ENCODE results near the gene LTB.

GRCh38 chr6:31627690-31628287 is 45.6 kb upstream of the LTB start:
- TF ChIP-seq CSRNP3 (CRISPR knock-in tag; IDR thresholded peaks at IDR 0.05): no peak
- TF ChIP-seq ZNF8 (CRISPR knock-in tag; IDR thresholded peaks at IDR 0.05): no peak
- TF ChIP-seq, protein P1, sequence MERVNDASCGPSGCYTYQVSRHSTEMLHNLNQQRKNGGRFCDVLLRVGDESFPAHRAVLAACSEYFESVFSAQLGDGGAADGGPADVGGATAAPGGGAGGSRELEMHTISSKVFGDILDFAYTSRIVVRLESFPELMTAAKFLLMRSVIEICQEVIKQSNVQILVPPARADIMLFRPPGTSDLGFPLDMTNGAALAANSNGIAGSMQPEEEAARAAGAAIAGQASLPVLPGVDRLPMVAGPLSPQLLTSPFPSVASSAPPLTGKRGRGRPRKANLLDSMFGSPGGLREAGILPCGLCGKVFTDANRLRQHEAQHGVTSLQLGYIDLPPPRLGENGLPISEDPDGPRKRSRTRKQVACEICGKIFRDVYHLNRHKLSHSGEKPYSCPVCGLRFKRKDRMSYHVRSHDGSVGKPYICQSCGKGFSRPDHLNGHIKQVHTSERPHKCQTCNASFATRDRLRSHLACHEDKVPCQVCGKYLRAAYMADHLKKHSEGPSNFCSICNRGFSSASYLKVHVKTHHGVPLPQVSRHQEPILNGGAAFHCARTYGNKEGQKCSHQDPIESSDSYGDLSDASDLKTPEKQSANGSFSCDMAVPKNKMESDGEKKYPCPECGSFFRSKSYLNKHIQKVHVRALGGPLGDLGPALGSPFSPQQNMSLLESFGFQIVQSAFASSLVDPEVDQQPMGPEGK (CRISPR knock-in tag; IDR thresholded peaks at IDR 0.05; ENCODE audit: borderline replicate concordance): no peak
- TF ChIP-seq ZFP30 (CRISPR knock-in tag; IDR thresholded peaks at IDR 0.05): no peak
- TF ChIP-seq CSDC2 (CRISPR knock-in tag; IDR thresholded peaks at IDR 0.05): no peak
- TF ChIP-seq RARB (CRISPR knock-in tag; IDR thresholded peaks at IDR 0.05): no peak
- no peak for TF ChIP-seq POU6F1 (CRISPR knock-in tag; IDR thresholded peaks at IDR 0.05; ENCODE audit: borderline replicate concordance, low read depth)
- TF ChIP-seq TOX (CRISPR knock-in tag; IDR thresholded peaks at IDR 0.05; ENCODE audit: borderline replicate concordance): no peak
- no peak for TF ChIP-seq CREB5 (CRISPR knock-in tag; IDR thresholded peaks at IDR 0.05; ENCODE audit: low read depth)
- TF ChIP-seq TCF4 (CRISPR knock-in tag; IDR thresholded peaks at IDR 0.05; ENCODE audit: borderline replicate concordance): no peak
- no peak for TF ChIP-seq ZNF565 (CRISPR knock-in tag; conservative IDR thresholded peaks at IDR 0.05; ENCODE audit: low read depth)
- no peak for TF ChIP-seq ESRRG (CRISPR knock-in tag; IDR thresholded peaks at IDR 0.05)
- TF ChIP-seq ZFP3 (CRISPR knock-in tag; IDR thresholded peaks at IDR 0.05): no peak
- no peak for TF ChIP-seq PPARA (CRISPR knock-in tag; IDR thresholded peaks at IDR 0.05; ENCODE audit: borderline replicate concordance)
